Measurements from ENCODE around the gene SOCS3. TPM values are rescaled to one million over a fixed set of nuclear protein-coding genes. Genes with fewer than 3 reads are reported as not detected.

The SOCS3 gene, protein sequence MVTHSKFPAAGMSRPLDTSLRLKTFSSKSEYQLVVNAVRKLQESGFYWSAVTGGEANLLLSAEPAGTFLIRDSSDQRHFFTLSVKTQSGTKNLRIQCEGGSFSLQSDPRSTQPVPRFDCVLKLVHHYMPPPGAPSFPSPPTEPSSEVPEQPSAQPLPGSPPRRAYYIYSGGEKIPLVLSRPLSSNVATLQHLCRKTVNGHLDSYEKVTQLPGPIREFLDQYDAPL
- total RNA-seq: 47.3 and 107 TPM in 2 replicates

DNA sequence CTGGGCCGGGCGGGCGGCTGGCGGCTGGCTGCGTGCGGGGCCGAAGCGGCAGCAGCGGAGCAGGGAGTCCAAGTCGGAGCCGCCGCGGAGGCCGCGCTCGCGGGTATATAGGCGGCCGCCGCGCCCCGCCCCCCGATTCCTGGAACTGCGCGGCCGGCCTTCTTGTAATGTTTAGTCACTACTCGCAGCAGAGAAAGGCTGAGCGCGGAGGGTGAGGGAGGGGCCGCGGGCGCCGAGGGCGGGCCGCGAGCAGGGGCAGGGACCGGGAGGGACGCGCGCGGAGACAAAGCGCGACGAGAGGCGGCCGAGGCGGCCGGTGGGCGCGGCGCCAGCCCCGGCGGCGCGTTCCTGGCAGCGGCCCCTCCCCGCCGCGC lies at the start of gene SOCS3:
SOCS3 (minus strand) TSS at position 81 of the 374 bp plus-strand sequence. CDS start 982 bp downstream, outside the sequence.

DNA sequence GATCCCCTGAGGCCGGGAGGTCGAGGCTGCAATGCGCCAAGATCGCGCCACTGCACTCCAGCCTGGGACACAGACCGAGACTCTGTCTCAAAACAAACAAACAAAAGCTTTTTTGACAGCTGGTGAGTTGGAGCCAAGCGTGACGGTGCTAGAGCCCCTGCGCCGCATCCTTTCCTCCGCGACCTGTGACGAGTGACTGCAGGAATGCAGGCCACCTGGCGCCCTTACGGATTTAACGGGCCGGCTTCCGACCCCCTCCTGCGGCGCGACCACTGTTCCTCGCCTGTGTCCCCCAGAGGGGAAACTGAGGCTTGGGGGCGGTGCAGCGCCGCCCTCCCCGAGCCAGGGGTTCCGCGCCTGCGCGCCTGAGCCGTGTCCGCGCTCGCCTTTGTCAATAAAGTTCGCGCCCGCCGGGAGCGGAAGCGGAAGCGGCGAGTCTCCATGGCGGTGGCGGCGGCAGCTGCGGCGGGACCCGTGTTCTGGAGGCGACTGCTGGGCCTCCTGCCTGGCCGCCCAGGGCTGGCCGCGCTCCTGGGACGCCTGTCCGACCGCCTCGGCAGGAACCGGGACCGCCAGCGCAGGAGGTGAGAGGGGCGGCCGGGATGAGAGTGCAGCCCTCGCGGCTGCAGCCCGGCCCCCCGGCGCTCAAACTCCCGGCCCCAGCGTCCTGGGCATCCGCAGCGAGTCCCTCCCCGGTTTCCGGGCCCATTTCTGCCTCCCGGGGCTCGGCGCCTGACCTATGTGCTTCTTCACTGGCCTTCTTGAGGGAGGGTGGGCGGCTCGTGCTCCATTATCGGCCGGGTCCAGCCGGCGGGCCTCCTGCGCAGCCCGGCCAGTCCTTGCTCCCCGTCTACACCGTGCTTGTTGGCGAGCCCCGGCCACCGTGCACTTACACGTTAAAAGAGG lies 18.6 kb upstream of the SOCS3 start, which contains the start of gene PGS1:
PGS1 (plus strand) TSS at position 425 of the 906 bp plus-strand sequence; CDS start at position 442, 17 bp downstream.

Small RNA genes within 50 kb of the gene (small RNA-seq; reads per million reads assigned to genes)
- gene RF00415 (not detected), gene RN7SL236P (not detected)

Other genes starting within 250 kb of the SOCS3 start
- 2.7 TPM in 1 of 2 replicates, not detected in the other for gene TMC6, start 231.3 kb downstream of the SOCS3 start, total RNA-seq
- gene TMC8, start 229.3 kb downstream of the SOCS3 start, total RNA-seq: not detected in 2 replicates
- gene C17orf99, start 213.7 kb downstream of the SOCS3 start, total RNA-seq: not detected in 2 replicates
- gene SYNGR2, start 191.5 kb downstream of the SOCS3 start, total RNA-seq: 1.5 and 1.8 TPM in 2 replicates
- 96.3 and 101 TPM in 2 replicates for gene TK1, start 173.0 kb downstream of the SOCS3 start, total RNA-seq
- gene AFMID, start 172.7 kb downstream of the SOCS3 start, total RNA-seq: 22.4 and 22.9 TPM in 2 replicates
- 62.5 and 86.4 TPM in 2 replicates for gene BIRC5, start 145.8 kb downstream of the SOCS3 start, total RNA-seq
- not detected in 2 replicates for gene TMEM235, start 128.4 kb downstream of the SOCS3 start, total RNA-seq
- 31.7 and 34.2 TPM in 2 replicates for gene PGS1, start 18.6 kb upstream of the SOCS3 start, total RNA-seq
- gene DNAH17, start 217.3 kb upstream of the SOCS3 start, total RNA-seq: under 0.01 TPM in 1 of 2 replicates, not detected in the other